B cell (primary cell): ENCODE measurements around the gene C19orf47. TPM values are rescaled to one million over a fixed set of nuclear protein-coding genes. Genes with fewer than 3 reads are reported as not detected.

ENCODE experiments used
- ATAC-seq: fragments of 200-7000 bp; cut with Tn5 transposase; one replicate; pipeline ENCODE4 v1.10.0; 2021; ENCODE audit warnings: low read depth, mild to moderate bottlenecking, moderate number of reproducible peaks, moderate library complexity
- CTCF ChIA-PET: fragments of 350-600 bp; sonication (Branson Sonifier 250); formaldehyde crosslinking; loops from one replicate; lab custom pipeline; 2021; ENCODE audit warnings: antibody characterized with exemption, inconsistent platforms; lab: Charles Lee
- POLR2A ChIA-PET: fragments of 350-600 bp; sonication (Branson Sonifier 250); formaldehyde crosslinking; loops from one replicate; lab custom pipeline; 2021; ENCODE audit warnings: antibody characterized with exemption; lab: Charles Lee
- DNase-seq: peaks from one replicate; pipeline ENCODE4 v3.0.0; 2013
- H2AFZ ChIP-seq: 2 replicates; pipeline ENCODE4 v1.6.1; 2012; ENCODE audit warnings: mild to moderate bottlenecking, low read depth, low read length; ENCODE audit not compliant: insufficient read depth, poor library complexity, severe bottlenecking
- H3K27ac ChIP-seq, 2 donors: 1 replicate in 1 of 2; 2 replicates in 1 of 2; pipeline ENCODE4 v1.5.1; 2012 to 2013; ENCODE audit warnings: low read length in 2 of 2, mild to moderate bottlenecking in 2 of 2, moderate library complexity in 1 of 2
- H3K27me3 ChIP-seq, 4 experiments: fragments of 200-600 bp in 1 of 4; sonication (generic) in 1 of 4; replicated peaks in 1 of 4; 1 replicate in 2 of 4; 2 replicates in 2 of 4; pipeline versions ENCODE4 v1.6.1 to v1.7.0; 2013 to 2016; ENCODE audit warnings: low read length in 3 of 4, mild to moderate bottlenecking in 2 of 4, mixed read lengths in 1 of 4, moderate library complexity in 1 of 4; ENCODE audit not compliant: insufficient read depth in 4 of 4, control insufficient read depth in 3 of 4; ENCODE audit errors: control extremely low read depth in 1 of 4
- H3K36me3 ChIP-seq, 2 experiments: replicated peaks in 1 of 2; 1 replicate in 1 of 2; 2 replicates in 1 of 2; pipeline versions ENCODE4 v1.6.1 to v1.7.1; 2013; ENCODE audit warnings: low read length in 1 of 2; ENCODE audit not compliant: insufficient read depth in 2 of 2, control insufficient read depth in 1 of 2; ENCODE audit errors: control extremely low read depth in 1 of 2, extremely low read depth in 1 of 2
- H3K4me1 ChIP-seq, 2 donors: fragments of 200-600 bp in 1 of 2; sonication (generic) in 1 of 2; 1 replicate in 1 of 2; 2 replicates in 1 of 2; pipeline versions ENCODE4 v1.5.1 to v1.6.1; 2013 to 2017; ENCODE audit warnings: low read length in 2 of 2; ENCODE audit not compliant: control insufficient read depth in 2 of 2, insufficient read depth in 2 of 2
- H3K4me2 ChIP-seq: replicated peaks from 2 replicates; pipeline ENCODE3; 2012; ENCODE audit warnings: mild to moderate bottlenecking, low read depth, low read length; ENCODE audit not compliant: poor library complexity, severe bottlenecking
- H3K4me3 ChIP-seq, 5 experiments: fragments of 200-600 bp in 1 of 5; sonication (generic) in 1 of 5; 1 replicate in 3 of 5; 2 replicates in 2 of 5; pipeline versions ENCODE4 v1.5.1 to v1.7.0; 2011 to 2016; ENCODE audit warnings: low read length in 4 of 5, mild to moderate bottlenecking in 4 of 5, low read depth in 2 of 5, control low read depth in 1 of 5, moderate library complexity in 1 of 5; ENCODE audit not compliant: insufficient read depth in 1 of 5; ENCODE audit errors: control extremely low read depth in 1 of 5, extremely low read depth in 1 of 5
- H3K79me2 ChIP-seq: fragments of 200-600 bp; sonication (generic); one replicate; pipeline ENCODE4 v1.6.0; 2016; ENCODE audit warnings: low read length; ENCODE audit not compliant: control insufficient read depth, insufficient read depth
- H3K9ac ChIP-seq: fragments of 200-600 bp; sonication (generic); 2 replicates; pipeline ENCODE4 v1.6.1; 2017; ENCODE audit warnings: mild to moderate bottlenecking, low read length, moderate library complexity
- H3K9me3 ChIP-seq, 3 donors: one replicate each; pipeline versions ENCODE4 v1.6.1 to v1.7.1; 2013; ENCODE audit warnings: low read length in 2 of 3; ENCODE audit not compliant: control insufficient read depth in 2 of 3, insufficient read depth in 1 of 3; ENCODE audit errors: control extremely low read depth in 1 of 3
- H4K20me1 ChIP-seq: 2 replicates; pipeline ENCODE4 v1.6.0; 2012; ENCODE audit warnings: mild to moderate bottlenecking, low read length; ENCODE audit not compliant: insufficient read depth, control insufficient read depth, poor library complexity, severe bottlenecking
- H3K27ac Mint-ChIP-seq: one replicate; pipeline ENCODE4 v1.8.0; 2021; ENCODE audit warnings: mixed read lengths
- H3K27me3 Mint-ChIP-seq: one replicate; pipeline ENCODE4 v1.8.0; 2021; ENCODE audit warnings: mixed read lengths
- H3K4me1 Mint-ChIP-seq: one replicate; pipeline ENCODE4 v1.8.0; 2021; ENCODE audit warnings: mixed read lengths
- H3K4me3 Mint-ChIP-seq: one replicate; pipeline ENCODE4 v1.8.0; 2021; ENCODE audit warnings: mixed read lengths
- H3K9me3 Mint-ChIP-seq: one replicate; pipeline ENCODE4 v1.8.0; 2022; ENCODE audit warnings: mixed read lengths; ENCODE audit not compliant: insufficient read depth
- EZH2 ChIP-seq: IDR thresholded peaks from 2 replicates; pipeline ENCODE4 v1.6.1; 2012; ENCODE audit warnings: borderline replicate concordance, low read depth, mild to moderate bottlenecking, moderate library complexity, low read length; ENCODE audit not compliant: insufficient read depth, poor library complexity, severe bottlenecking
- WGBS: methylation state at CpG from one replicate; pipeline ENCODE4 v1.1.5; 2013; ENCODE audit warnings: missing lambda C conversion rate; ENCODE audit not compliant: insufficient coverage; 5-methylcytosine and 5-hydroxymethylcytosine counted together
- intact Hi-C: fragments of 100-400 bp; cut with micrococcal nuclease; formaldehyde crosslinking; loops from one replicate; pipeline ENCODE4 v1.10.0; 2022
- polyA plus RNA-seq: library from polyadenylated mRNA; depleted of rRNA; stranded (reverse); fragments of >200 nt; gene quantifications from 2 replicates; pipeline ENCODE4 v1.2.3, GENCODE V29; 2012
- total RNA-seq, 2 donors: library from RNA; stranded (reverse); fragments of 120-200 nt in 1 of 2; gene quantifications; 1 replicate in 1 of 2; 2 replicates in 1 of 2; pipeline versions ENCODE4 v1.2.3 to v1.2.4, GENCODE V29; 2013 to 2022
- TF ChIP-seq, protein P1 (sequence below): fragments of 200-600 bp; IDR thresholded peaks from one replicate; pipeline ENCODE4 v1.8.0; 2022; ENCODE audit warnings: antibody characterized with exemption, mild to moderate bottlenecking

C19orf47 gene
- total and polyA plus RNA-seq, 2 donors (not counting 1 experiment from before 2014, with no cell fraction given): 12.7 to 16.7 TPM

DNA sequence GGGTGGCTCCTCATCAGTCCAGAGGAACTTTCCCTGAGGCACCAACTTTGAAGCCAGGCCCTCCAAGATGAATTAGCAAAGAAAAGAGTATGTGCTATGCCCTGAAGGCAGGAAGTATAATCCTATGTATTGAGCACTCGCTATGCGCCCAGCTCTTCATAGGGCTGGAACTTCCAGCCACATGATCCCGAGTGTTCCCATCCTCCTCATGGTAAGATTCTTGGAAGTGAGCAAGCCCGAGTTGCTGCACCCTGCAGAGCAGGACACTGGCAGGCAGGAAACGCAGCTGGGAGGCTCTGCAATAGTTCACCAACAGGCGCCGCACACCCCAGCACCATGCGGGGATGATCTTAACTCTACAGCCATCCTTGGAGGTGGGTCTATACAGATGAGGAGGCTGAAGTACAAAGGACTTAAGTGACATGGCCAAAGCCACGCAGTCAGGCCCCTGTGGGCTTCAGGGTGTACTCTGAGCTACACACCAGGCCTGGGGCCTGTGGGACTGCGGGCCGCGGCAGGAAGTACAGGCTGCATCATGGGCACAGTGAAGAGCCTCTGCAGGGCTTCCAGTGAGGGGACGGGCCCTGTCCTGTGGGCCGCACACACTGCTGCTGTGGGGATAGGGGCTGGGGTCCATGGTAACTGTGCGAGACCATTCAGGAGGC, 25.1 kb downstream of the C19orf47 start:
- no peak for DNase-seq
- Histone ChIP-seq H3K4me1 (no peaks in the 10 kb centered on the region), H3K9ac (no peak overlapping the region), H3K9me3 (no peaks in the 10 kb centered on the region), H3K27me3 (no peaks in the 10 kb centered on the region), H3K27ac (no peak overlapping the region), H3K4me3 (no peak overlapping the region), H4K20me1 (no peaks in the 10 kb centered on the region), H2AFZ (no peak overlapping the region), H3K36me3 (peaks cover 0 to 61% of the 10 kb centered on the region in 2 experiments), H3K79me2 (no peaks in the 10 kb centered on the region), H3K4me2 (no peak overlapping the region)
- intact Hi-C loops: no loop called here
- Mint-ChIP-seq H3K4me1 (no peaks in the 10 kb centered on the region), H3K27ac (no peak overlapping the region), H3K4me3 (no peak overlapping the region), H3K27me3 (no peaks in the 10 kb centered on the region), H3K9me3 (no peaks in the 10 kb centered on the region)
- WGBS: over 99% methylated on average over 14 of the region's 15 CpGs
- no peak for ATAC-seq
- POLR2A ChIA-PET: no interaction called here
- no peak for TF ChIP-seq EZH2
- TF ChIP-seq, protein P1, sequence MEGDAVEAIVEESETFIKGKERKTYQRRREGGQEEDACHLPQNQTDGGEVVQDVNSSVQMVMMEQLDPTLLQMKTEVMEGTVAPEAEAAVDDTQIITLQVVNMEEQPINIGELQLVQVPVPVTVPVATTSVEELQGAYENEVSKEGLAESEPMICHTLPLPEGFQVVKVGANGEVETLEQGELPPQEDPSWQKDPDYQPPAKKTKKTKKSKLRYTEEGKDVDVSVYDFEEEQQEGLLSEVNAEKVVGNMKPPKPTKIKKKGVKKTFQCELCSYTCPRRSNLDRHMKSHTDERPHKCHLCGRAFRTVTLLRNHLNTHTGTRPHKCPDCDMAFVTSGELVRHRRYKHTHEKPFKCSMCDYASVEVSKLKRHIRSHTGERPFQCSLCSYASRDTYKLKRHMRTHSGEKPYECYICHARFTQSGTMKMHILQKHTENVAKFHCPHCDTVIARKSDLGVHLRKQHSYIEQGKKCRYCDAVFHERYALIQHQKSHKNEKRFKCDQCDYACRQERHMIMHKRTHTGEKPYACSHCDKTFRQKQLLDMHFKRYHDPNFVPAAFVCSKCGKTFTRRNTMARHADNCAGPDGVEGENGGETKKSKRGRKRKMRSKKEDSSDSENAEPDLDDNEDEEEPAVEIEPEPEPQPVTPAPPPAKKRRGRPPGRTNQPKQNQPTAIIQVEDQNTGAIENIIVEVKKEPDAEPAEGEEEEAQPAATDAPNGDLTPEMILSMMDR: no peak
- CTCF ChIA-PET: no interaction called here

- Mint-ChIP-seq H3K27ac (no peak overlapping the region), H3K4me1 (no peaks in the 10 kb centered on the region), H3K9me3 (no peaks in the 10 kb centered on the region), H3K4me3 (no peak overlapping the region), H3K27me3 (no peaks in the 10 kb centered on the region)
- H3K27ac ChIP-seq: no peak overlapping the region
- no peak overlapping the region for H2AFZ ChIP-seq
- H3K4me1 ChIP-seq: no peaks in the 10 kb centered on the region
- intact Hi-C loops: no loop called here
- WGBS: 92% methylated on average over 7 of the region's 7 CpGs
- H3K4me3 ChIP-seq: no peak overlapping the region
- ChIA-PET POLR2A (no interaction called here), CTCF (interaction anchor here (1.0 kb wide), 1 partner anchor 17 kb away, joined by 3 read pairs; no protein-coding TSS in a partner anchor)
- H3K4me2 ChIP-seq: no peak overlapping the region
- no peaks in the 10 kb centered on the region for H4K20me1 ChIP-seq
- no peaks in the 10 kb centered on the region for H3K9me3 ChIP-seq
- no peak for ATAC-seq
- H3K27me3 ChIP-seq: no peaks in the 10 kb centered on the region
- TF ChIP-seq, protein P1: no peak
- no peak for TF ChIP-seq EZH2
- no peak for DNase-seq
- no peaks in the 10 kb centered on the region for H3K79me2 ChIP-seq
- peaks cover 0 to 53% of the 10 kb centered on the region in 2 experiments for H3K36me3 ChIP-seq
- no peak overlapping the region for H3K9ac ChIP-seq
Measured at GRCh38 chr19:40322271-40322610, 26.0 kb downstream of the C19orf47 start.
